Measurements from ENCODE around the gene F5.

GRCh38 chr1:169527451-169528214, 58.6 kb downstream of the F5 start:
- no peak for TF ChIP-seq POLR2A (IDR thresholded peaks at IDR 0.05)
- peak in 1 of 5 experiments; percentile 30 for TF ChIP-seq CTCF (IDR thresholded peaks at IDR 0.05)
- no peak for TF ChIP-seq EP300 (IDR thresholded peaks at IDR 0.05; ENCODE audit: low read depth)
- TF ChIP-seq POLR2AphosphoS5 (IDR thresholded peaks at IDR 0.05) = no peak
